ENCODE results near the gene SHISA3. TPM values are rescaled to one million over a fixed set of nuclear protein-coding genes. Genes with fewer than 3 reads are reported as not detected.

The SHISA3 gene
- total RNA-seq, 1 experiment from 2014 or later: 0.18 TPM

DNA sequence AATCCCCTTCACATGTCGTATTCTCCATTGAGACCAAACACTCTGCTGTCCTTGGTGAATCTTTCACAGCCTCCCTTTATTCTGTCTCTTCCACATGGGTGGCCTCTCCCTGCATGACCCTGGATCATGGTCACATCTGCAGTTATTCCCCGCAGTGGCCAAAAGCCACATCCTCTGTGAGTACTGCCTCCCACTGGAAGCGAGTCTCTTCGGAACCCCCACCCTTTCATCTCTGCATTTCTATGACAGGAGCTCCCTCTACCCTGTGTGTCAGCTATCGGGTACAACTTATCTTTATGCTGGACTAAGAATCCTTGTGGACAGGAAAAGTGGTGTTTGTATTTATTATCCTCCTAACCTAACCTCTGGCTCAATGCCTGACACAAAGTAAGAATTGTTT is 48.6 kb upstream of the SHISA3 start:
- Histone ChIP-seq H3K27ac (ENCODE audit: low read length) (no peak overlapping the region), H3K27me3 (ENCODE audit: control insufficient read depth, insufficient read depth, low read length) (no peaks in the 10 kb centered on the region), H3K36me3 (ENCODE audit: control insufficient read depth, insufficient read depth, low read length) (no peaks in the 10 kb centered on the region), H3K4me3 (ENCODE audit: low read depth in 2 of 2, low read length in 2 of 2) (no peak overlapping the region), H3K4me1 (ENCODE audit: control insufficient read depth, insufficient read depth, low read length) (no peaks in the 10 kb centered on the region), H3K9me3 (ENCODE audit: control insufficient read depth, insufficient read depth, low read depth, low read length) (no peaks in the 10 kb centered on the region)
- in situ Hi-C loops (cut with HindIII; ENCODE audit: low pct_unique_long_range_greater_than_20kb, low sequenced_read_pairs) (no loop called here), intact Hi-C loops (cut with micrococcal nuclease; ENCODE audit: unreplicated experiment) (no loop called here)
- BruUV-seq (replicated peaks): no TSS peak
- ChIA-PET CTCF (no interaction called here), POLR2A (no interaction called here)
- no peak for TF ChIP-seq POLR2AphosphoS5 (IDR thresholded peaks at IDR 0.05; ENCODE audit: low read depth, low read length)
- TF ChIP-seq SIN3A (IDR thresholded peaks at IDR 0.05; ENCODE audit: borderline replicate concordance, insufficient read depth, low read depth, low read length): no peak
- no peak for TF ChIP-seq TCF7L2 (IDR thresholded peaks at IDR 0.05; ENCODE audit: low read depth, low read length)
- no peak for TF ChIP-seq REST (IDR thresholded peaks at IDR 0.05; ENCODE audit: insufficient read depth in 1 of 2, low read depth in 2 of 2, low read length in 1 of 2)
- TF ChIP-seq, protein P1, sequence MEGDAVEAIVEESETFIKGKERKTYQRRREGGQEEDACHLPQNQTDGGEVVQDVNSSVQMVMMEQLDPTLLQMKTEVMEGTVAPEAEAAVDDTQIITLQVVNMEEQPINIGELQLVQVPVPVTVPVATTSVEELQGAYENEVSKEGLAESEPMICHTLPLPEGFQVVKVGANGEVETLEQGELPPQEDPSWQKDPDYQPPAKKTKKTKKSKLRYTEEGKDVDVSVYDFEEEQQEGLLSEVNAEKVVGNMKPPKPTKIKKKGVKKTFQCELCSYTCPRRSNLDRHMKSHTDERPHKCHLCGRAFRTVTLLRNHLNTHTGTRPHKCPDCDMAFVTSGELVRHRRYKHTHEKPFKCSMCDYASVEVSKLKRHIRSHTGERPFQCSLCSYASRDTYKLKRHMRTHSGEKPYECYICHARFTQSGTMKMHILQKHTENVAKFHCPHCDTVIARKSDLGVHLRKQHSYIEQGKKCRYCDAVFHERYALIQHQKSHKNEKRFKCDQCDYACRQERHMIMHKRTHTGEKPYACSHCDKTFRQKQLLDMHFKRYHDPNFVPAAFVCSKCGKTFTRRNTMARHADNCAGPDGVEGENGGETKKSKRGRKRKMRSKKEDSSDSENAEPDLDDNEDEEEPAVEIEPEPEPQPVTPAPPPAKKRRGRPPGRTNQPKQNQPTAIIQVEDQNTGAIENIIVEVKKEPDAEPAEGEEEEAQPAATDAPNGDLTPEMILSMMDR (IDR thresholded peaks at IDR 0.05): no peak
- DNase-seq (ENCODE audit: low read depth, low spot score): no peak
- no peak for ATAC-seq

GRCh38 chr4:42350611-42351182 is 46.6 kb upstream of the SHISA3 start:
- POLR2A ChIA-PET: no interaction called here
- Histone ChIP-seq H3K27ac (ENCODE audit: low read length) (no peak overlapping the region), H3K36me3 (ENCODE audit: control insufficient read depth, insufficient read depth, low read length) (no peaks in the 10 kb centered on the region), H3K9me3 (ENCODE audit: control insufficient read depth, insufficient read depth, low read depth, low read length) (no peaks in the 10 kb centered on the region), H3K27me3 (ENCODE audit: control insufficient read depth, insufficient read depth, low read length) (peaks cover 2% of the 10 kb centered on the region; the same call in 1 of the 2 replicates), H3K4me3 (ENCODE audit: low read depth in 2 of 2, low read length in 2 of 2) (no peak overlapping the region), H3K4me1 (ENCODE audit: control insufficient read depth, insufficient read depth, low read length) (no peaks in the 10 kb centered on the region)
- intact Hi-C loops (cut with micrococcal nuclease; ENCODE audit: unreplicated experiment): no loop called here
- in situ Hi-C loops (cut with HindIII; ENCODE audit: low pct_unique_long_range_greater_than_20kb, low sequenced_read_pairs): no loop called here
- CTCF ChIA-PET: no interaction called here
- no peak for TF ChIP-seq SIN3A (IDR thresholded peaks at IDR 0.05; ENCODE audit: borderline replicate concordance, insufficient read depth, low read depth, low read length)
- TF ChIP-seq POLR2AphosphoS5 (IDR thresholded peaks at IDR 0.05; ENCODE audit: low read depth, low read length): no peak
- TF ChIP-seq, protein P1 (IDR thresholded peaks at IDR 0.05): no peak
- TF ChIP-seq REST (IDR thresholded peaks at IDR 0.05; ENCODE audit: insufficient read depth in 1 of 2, low read depth in 2 of 2, low read length in 1 of 2): no peak
- no peak for TF ChIP-seq TCF7L2 (IDR thresholded peaks at IDR 0.05; ENCODE audit: low read depth, low read length)
- ATAC-seq (no peak), DNase-seq (ENCODE audit: low read depth, low spot score) (no peak)
- no TSS peak for BruUV-seq (replicated peaks)
